ENCODE results near the gene KIAA0753.

Gene KIAA0753

DNA sequence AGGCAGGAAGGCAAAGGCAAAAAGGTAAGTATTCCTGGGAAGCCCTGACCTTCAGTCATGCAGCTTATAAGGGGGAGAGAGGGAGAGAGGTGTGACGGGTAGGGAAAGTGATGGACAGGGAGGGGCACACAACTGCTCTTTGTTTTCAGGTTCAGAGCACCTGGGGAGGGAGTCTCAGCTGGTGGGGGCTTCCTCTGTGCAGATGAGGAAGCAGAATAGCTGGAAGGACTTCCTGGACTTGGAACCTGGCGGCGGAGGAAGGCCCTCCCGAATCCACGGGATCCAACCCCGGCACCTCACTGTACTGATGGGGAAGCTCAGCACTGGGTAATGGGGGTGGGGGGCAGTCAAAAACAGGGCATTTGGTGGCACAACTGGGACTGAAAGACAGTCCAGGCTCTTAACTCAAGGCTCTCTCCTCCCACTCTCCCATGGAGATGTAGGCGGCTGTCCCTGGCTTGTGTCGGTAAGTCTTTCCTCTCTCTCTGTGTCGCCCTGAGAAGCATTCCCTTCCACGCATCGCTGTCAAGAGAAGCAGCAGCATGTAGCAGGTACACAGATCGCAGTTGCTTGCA is 72.2 kb downstream of the KIAA0753 start:
- no peak for DNase-seq

DNA sequence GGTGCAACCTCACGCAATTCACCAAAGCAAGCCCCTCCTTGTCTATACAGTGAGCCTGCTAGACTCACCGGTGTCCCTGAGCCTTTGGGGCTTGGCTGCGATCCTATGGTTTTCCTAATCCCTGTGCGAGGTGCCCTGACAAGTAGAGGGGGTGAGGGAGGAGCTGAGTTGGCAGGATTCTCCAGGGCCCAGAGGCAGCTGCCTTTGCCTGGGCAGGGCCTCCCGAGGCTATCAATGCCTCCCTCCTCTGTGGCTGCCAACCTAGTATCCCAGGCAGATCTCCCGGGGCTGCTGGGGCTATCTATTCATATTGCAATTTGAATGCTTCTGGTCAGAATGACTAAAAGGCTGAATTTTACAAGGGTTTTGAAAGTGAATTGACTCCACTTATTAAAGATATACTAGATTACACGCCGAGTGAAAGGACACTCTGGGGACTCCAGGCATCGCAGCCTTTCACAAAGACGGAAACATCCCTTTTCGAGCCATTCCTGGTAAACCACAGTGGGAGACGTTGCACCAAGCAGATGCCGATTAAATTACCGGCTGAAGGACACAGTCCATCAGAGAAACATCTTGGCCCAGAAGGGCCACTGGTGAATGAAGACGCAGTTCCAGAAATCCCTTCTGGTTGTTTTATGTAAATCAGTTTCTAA is 72.9 kb downstream of the KIAA0753 start:
- no peak for DNase-seq

DNA sequence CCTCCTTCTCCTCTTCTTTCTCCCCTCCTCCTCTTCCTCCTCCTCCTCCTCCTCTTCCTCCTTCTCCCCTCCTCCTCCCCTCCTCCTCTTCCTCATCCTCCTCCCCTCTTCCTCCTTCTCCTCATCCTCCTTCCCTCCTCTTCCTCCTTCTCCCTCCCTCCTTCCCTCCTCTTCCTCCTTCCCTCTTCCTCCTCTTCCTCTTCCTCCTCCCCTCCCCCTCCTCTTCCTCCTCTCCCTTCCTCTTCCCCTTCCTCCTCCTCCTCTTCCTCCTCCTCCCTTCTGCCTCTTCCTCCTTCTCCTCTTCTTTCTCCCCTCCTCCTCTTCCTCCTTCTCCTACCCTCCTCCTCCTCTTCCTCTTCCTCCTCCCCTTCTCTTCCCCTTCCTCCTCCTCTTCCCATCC is 79.1 kb downstream of the KIAA0753 start:
- DNase-seq, result no peak

DNA sequence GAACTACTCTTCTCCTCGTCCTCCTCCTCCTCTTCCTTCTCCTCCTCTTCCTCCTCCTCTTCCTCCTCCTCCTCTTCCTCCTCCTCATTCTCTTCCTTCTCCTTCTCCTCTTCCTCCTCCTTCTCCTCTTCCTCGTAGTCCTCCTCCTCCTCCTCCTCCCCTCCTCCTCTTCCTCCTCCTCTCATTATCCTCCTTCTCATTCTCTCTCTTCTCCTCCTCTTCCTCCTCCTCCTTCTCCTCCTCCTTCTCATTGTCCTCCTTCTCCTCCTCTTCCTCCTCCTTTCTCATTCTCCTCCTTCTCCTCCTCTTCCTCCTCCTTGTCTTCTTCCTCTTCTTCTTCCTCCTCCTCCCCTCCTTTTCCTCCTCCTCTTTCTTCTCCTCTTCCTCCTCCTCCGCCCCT is 80.0 kb downstream of the KIAA0753 start:
- DNase-seq, result no peak

DNA sequence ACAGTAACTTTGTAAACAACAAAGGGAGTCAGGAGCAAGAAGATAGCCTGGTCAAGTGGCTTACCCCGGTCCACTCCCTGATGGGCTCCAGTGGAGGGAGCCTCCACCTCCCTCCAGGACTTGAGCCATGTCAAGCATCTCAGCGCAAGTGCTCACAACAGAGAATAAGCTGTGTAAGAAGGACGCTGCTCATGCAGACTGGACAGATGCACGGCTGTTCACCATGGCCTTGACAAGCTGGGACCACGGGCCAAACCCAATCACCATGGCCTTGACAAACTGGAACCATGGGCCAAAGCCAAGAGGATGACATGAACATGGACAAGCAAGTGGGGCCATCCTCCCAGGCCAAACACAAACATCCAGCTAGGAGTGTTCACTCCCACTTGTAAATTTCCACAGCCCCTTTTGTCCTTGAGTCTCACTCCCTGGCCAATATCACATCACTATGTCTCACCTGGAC is 80.7 kb downstream of the KIAA0753 start:
- DNase-seq, result no peak

DNA sequence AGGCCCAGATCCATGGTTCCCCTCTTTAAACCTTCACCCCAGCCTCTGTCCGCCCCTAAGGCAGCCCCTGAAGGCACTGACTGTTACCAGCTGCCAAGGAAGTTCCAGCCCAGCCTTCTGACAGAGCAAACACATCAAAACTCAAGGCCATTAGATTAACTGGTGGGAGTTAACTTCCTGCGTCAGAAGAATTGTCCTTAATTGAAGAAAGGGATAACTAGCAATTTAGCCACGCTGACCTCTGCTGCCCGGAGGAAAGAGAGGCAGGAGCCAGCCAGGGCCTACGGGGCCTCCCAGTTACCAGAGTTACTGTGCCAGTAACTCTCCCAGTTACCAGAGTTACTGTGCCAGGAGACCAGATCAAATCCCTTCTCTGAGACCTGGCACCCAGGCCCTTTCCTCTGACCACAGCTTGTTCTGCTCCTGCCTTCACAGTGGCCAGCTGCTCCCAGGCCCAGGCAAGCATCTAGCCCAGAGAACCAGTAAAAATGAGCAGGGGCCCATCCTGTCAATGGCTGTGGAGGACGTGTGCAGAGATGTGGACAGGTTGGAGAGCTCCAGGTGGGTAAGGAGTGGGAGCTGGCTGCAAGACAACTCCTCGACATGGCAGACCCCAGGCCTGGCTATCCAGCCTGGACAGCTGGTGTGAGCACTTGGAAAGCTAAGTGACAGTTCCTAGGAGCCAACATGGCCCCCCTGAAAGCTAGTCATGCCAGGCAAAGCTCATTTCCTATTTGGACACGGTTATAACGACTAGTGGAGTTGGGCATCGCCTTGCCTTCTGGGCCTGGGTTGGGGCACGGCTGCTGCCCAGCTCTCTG is 81.4 kb downstream of the KIAA0753 start:
- no peak for DNase-seq

DNA sequence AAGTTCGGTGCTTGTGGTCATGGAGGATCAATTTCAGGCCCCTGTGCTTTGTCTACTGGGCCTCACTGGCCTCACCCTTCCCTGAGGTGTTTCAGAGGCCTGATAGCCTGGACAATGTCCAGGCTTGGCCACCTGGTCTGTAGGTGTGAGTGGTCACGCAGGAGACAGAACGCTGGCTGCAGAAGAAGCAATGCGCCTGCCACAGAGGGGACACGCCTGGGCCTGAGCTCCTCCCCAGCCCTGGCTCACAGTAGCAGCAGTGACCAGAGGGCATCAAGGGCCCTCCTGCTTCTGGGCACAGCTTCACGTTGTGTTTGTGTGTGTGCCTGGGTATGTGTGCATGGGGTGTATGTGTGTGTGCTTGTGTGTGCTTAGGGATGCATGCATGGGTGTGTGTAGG is 82.2 kb downstream of the KIAA0753 start:
- no peak for DNase-seq

DNA sequence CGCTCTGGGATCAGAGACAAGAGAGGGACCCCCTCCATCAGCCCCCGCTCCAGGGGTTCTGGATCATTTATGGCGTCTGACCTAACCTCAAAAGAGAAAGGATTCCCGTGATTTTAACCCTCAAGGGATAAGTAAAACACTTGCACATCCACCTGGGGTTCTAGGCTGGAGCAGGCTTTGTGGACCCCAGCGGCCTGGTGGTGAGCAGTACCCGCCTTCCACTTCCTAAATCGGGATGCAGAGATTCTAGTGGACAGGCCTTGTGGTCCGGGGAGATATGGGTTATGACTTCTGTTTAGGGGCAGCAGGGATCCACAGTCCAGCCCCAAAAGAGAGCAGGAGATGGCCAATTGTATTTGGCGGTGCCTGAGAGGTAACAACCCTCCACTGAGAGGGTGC is 83.5 kb downstream of the KIAA0753 start:
- DNase-seq, result no peak

DNA sequence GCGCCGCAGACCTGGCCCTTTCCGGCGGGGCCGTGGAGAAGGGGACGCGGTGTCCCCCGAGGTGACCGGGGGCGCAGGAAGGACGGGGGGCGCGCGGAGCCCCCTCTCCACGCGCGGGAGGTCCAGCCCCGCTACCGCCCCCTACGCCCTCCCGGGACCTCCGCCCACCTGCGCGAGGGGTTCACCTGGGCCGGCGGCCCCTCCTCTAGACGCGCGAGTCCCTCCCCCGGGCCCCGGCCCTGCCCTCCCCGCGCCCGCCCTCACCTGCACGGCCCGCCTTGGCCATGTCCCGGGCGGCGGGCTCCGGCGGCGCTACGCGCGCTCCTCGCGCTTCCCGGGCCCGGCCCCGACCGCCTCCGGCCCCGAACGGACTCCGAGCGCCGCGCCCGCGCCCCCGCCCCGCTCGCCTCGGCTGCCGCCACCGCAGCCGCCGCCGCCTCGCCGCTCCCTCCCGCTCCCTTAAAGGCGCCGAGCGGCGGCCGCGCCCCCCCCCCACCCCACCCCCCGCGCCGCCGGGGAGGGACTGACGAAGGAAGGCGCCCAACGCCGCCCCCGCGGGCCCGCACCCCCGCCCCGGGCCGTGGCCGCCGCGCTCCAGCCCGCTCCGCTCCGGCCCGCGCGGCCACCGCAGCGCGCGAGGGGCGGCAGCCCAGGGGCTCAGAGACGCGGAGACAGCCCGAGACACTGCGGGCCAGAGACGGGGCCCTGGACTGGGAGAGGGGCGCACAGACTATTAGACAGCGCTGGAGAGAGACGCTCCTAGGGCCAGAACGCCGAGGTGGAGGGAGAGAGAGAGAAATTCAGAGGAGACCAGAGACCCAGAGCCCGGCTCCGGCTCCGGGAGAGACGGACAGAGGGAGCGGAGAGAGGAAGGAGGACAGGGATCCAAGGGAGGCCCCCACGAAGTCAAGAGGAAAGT is 84.1 kb downstream of the KIAA0753 start, which contains the start of gene PITPNM3:
Gene PITPNM3, minus strand, starts transcription at position 435 of the 919 bp plus-strand sequence. Its CDS starts 149 bp downstream, at position 286.
- peak; percentile 49 for DNase-seq

DNA sequence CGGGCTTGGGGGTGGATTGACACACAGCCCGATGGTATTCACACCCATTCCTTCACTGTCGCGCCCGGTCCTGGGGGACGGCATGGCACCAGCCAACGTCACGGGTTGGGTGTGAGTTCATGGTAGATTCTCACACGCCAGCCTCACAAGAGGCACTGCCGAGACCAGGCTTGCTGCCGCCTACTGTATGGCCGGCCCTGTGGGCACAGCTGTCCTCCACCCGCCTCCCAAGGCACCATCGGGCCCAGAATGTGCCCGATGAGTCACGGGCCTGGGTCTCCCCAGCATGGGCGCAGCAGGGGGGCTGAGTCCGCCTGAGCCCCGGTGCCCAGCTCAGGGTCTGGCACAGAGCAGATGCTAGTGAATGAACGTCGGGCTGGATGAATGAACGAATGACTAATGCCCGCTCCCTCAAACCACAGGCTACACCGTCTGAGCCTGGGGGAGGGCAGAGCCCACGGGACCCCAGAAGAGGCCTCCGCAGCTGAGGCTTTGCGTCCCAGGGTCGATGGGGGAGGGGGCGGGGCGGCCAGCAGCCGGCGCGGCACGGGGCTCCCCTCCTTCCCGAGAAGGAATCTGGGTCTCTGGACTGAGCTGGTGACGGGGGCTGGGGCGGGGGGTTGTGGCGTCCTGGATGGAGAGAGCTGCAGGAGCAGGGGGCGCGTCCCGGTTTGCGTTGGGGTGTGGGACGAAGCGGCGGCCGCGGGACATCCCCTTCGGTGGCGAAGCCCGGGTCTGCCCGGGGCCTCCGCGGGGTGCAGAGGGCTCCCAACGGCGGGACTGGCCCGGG is 85.0 kb downstream of the KIAA0753 start:
- no peak for DNase-seq

DNA sequence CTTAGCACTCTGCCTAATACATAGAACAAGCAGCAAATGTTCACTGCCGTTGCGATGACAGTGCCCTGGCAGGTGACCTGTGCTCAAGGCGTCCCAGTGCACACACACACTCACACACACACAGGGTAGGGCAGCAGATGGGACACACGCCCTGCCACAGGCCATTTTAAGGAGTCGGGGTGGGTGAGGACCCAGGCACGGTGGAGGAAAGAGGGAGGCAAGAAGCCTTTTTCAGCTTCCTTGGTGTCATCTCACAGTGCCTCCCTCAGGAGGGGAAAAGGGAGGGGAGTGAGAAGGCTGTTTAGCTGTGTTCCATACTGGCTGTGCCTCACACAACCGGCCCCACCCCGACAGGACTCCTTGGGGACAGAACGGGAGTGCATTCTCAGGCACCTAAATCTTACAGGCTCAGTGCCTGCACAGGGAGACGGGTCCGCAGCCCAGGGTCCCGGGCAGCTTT is 85.6 kb downstream of the KIAA0753 start:
- no peak for DNase-seq

DNA sequence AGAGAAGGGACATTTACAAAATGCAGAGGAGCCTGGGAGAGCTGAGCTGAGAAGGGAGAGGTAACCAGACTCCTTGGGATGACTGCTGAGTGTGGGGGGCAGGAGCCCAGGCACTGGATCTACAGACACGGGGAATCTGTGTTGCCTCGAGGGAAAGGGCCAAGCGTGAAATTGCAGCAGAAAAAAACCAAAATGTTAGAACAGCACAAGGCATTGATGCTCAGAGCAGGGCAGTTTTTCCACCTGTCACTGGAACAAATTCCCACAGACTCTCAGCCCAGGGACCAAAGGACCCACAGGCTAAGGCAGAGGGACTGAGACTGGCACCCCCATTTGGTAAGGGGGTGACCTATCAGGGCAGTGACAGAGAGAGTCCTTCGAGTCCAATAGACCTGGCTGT is 86.2 kb downstream of the KIAA0753 start:
- DNase-seq, result no peak

DNA sequence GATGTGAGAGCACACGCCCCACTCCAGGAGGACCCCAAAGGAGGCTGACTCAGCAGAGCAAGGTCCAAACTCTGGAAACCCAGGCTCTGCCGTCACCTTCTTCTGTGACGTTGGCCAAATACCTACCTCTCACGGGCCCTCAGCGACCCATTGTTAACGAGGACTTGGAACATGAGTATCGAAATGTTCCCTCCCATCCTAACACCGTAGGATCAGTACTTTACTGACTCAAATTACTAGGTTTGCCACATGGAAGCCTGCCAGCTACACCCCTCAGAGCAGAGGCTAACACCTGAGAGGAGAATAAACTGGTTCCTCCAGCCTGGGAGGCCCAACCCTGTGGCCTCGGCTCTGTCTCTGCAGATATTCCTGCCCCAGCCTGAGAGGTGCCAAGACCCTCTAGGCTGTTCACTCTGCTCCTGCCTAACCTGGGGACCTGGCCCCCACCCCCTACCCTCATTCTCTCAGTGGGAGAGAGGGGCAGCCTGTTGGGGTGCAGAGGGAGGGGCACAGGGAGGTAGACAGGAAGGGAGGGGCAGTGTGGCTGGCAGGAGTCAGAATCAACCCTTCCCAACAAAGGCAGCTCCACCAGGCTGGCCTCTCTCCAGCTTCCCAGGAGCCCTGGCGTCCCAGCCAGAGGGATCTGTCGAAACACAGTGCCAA is 88.5 kb downstream of the KIAA0753 start:
- no peak for DNase-seq

DNA sequence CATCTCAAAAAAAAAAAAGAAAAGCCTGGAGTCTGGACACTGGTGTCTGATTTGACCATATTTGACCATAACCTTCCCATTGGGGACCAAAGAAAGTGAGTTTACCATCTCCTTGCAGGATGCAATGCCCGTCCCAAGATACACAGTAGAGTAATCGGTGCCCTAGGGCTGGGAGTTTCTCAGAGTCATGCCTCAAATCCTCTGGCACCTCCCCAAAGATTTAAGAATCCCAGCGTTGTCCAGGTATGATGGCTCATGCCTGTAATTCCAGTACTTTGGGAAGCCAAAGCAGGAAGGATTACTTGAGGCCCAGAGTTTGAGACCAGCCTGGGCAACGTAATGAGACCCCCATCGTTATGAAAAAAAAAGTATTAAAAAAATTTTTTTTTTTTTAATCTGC is 89.2 kb downstream of the KIAA0753 start:
- no peak for DNase-seq

DNA sequence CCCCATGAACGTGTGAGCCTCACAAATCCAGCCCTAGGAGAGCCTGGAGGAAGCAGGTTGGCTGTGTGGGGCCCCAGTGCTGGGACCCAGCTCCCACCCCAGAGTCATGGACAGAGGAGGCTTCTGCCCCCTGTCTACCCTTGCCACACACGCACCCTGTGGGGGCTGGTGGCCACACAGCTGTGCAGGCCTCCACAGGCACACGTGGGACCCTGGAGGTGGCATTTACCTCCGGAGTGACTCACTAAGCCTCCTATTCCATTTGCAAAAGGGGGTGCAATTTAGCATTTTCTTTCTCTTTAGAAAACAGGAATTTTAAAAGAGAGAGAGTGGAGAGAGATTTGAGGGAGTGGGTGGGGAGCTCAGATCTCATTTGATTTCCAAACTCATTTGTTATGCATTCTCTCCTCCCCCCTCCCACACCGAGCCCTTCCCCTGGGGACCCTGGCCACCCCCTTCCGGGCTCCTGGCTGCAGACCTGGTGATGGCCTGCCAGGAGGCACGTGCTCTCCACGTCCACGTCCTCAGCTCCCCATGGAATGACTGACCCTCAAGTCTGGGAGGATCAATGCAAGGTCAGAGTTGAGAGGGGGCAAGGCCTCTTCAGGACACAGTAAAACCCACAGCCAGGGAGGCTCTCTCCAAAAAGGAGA is 91.0 kb downstream of the KIAA0753 start:
- DNase-seq, result no peak

DNA sequence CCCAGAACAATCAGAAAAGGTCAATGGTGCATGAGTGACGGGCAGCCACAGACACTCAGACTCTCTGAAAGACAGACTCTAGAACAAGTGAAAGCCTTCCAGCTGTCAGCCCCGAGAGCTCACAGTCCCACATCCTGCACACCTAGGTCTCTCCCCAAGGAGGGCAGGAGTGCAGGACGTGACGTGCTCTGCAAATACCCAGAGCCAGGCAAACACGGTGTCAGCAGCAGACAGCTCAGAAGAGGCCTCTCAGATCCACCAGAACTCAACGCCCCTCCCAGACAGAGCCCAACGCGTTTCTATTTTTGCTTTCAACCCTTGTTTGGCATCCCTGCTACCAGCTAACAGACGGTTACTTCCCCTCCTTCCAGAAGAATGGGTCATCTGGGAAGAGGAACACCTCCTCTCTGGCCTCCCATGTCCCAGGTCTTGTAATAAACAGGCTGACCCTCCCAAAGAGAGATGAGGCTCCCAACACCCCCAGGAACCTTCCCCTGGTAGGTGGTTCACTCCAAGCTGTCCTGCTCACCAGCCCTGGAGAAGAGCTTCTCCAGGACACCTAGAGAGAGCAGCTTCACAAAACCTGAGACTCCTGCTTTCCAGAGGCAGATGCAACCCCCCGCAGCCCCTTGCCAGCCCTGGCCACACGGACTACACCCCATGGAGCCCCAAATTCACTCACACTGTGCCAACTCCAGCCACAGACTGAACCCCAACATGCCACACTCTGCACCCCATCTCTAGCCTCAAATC is 91.8 kb downstream of the KIAA0753 start:
- no peak for DNase-seq

DNA sequence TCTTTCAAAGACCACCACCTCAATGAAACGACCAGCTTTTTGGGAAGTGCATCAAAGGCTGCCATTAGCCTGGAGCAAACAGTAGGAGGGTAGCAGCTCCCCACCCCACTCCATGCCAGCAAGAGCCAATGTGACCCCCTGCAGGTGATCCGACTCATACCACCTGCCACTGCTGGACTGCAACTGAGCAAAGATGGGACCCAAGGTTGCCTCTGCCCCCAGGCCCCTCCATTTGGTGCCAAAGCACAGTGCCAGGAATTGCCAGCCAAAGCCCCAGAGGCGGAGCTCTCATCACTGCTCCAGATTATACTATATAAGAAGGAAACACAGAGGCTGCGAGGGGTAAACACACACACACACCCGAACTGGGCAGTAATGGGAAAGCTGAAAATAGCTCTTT is 92.5 kb downstream of the KIAA0753 start:
- DNase-seq, result no peak

DNA sequence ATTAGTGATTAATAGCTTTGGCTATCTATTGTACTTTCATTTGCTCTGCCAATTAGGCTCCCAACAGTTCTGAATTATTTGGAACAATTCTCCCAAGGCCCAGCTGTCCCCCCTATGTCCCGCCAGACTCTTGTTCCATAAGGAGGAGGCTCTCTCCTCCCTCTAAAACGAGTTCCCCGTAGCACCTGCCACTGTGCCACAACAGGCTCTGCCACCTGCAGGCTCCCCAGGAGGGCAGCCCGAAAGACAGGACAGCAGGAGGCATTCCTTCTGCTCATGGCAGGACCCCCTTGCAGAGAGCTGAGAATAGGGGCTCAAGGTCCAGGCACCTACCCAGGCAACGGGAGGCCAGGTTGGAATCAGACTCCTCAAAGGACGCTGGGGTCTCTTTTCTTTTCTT is 93.2 kb downstream of the KIAA0753 start:
- peak; percentile 77 for DNase-seq

DNA sequence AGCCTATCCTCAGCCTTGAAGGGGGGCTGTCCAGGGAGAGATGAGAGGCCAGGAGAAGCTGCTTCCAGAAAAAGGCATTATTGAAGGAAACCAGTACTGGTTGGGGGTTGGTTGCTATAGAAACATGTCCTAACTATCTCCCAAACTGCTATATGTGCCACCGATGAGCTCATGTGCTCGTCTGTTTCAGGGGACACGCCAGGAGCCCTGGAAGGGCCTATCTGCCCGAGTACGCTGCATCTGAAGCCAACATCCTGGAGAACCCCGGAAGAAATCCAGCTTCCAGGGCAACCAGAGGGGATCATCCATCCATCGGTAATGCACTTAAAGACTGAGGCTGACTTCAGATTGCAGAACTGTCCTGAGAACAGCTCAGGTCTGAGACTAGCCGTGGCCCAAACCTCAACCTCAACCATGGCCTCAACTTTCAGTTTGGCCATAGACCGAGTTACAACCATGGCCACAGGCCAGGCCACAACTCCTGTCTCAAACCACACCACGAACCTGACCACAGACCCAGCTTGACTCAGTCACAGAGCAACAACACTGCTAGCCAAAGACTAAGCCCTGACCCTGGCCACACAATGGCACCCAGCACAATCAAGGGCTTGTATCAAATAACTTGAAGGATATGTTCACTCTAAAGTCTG is 94.3 kb downstream of the KIAA0753 start:
- no peak for DNase-seq

DNA sequence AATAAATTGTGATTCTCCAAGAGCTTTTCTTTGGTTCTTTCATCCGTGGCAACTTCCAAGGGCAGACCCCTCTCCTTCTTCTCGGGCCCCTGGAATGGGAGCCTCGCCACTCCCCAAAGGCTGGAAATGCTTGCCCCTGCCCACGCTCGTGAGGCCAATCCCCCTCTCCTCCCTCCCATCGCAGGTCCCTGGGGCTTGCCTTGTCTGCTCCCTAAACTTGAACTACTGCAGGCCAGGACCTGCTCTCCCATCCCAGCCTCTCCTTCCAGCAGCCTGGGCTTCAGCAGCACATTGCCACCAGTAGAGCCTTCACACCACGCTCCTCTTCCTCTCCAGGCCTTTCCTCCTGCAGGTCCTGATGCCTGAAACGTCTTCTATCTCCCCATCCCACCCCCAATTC is 95.2 kb downstream of the KIAA0753 start:
- DNase-seq, result no peak
